HG02763 (cell line): ENCODE data around the gene CRYGN.

ENCODE experiments used
- ATAC-seq: cut with Tn5 transposase; IDR thresholded peaks from one replicate; pipeline ENCODE4 v1.9.1; 2021; ENCODE audit warnings: mild to moderate bottlenecking, moderate library complexity; ENCODE audit not compliant: unreplicated experiment

Gene CRYGN

DNA sequence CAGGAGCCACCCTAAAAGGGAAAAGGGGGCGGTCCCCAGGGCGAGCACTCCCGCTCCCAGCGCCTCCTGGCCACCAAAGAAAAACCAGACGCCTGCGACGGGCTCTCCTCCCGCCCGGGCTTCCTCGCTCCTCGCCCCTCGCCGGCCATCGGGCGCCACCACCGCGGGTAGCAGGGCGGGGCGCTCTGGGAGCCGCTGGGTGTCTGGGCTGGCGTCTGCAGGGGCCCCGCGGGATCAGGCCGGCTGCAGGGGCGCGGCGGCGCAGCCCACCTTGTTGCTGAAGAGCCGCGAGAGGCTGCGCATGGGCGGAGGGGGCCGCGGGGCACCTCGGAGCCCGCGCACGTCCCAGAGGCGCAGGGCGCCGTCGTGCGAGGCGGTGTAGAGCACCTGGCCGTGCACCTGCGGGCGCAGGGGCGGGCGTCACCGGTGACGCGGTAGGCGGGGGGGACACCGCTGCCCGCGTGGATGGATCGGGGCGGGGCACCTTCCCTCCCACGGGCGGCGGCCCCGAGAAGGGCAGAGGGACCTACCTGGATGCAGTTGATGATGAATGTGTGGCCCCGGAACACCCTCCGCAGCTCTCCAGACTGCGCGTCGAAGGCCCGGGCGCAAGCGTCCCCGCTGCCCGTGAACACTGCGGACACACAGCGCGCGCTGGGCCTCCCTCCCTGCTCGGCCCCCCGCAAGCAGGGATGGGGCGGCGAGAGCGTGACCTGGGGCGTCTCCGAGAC lies 58.4 kb downstream of the CRYGN start:
- ATAC-seq, result no peak

DNA sequence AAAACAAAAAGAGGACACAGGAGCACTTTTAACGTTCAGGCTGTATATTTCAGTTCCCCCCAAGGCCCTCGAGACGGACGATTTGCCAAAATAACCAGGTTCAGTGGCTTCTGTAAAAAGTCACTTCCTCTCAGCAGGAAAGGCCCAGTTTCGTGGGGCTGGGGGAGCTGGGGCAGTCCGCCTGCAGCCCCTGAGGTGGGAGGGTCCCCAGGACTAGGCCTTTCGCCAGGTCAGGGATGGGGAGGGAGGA lies 58.9 kb downstream of the CRYGN start:
- no peak for ATAC-seq

DNA sequence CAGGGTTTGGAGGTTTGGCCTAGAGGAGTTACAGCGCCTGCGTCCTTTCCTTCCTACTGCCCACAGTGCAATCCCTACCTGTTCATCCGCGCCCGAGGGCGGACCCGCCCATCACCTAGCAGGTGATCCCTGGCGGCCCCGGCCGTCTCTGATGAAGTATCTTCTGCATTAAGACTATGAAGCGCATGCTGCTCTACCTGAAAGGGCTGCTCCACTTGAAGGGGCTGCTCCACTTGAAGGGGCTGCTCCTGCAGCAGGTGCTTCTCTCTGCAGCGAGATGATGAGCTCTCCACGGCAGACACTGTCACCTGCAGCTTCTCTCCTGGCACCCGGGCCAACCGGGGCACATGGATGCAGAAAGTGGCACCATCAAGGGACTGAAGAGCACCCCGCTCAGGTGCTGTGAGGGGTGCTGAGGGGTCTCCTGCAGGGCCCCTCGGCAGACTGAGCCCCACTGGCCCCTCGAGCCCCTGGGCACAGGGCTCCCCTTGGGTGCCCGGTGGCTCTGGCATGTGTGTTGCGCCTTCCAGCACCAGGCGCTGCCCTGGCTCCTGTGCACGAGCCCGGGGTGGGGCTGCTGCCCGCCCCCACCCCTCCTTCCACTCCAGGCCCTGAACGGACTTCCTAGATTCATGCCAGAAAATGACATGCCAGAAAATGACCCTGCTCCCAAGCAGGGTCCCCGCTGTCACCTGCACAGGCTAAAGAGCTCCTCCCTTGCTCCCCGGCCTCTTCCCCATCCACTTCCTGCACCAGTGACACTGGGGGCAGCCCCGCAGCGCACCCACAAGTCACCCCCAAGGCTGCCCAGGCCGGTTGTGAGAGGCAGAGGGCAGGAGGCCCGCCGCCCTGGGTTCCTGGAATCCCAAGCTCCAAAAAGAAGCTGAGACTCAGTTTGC lies 59.5 kb downstream of the CRYGN start:
- no peak for ATAC-seq

DNA sequence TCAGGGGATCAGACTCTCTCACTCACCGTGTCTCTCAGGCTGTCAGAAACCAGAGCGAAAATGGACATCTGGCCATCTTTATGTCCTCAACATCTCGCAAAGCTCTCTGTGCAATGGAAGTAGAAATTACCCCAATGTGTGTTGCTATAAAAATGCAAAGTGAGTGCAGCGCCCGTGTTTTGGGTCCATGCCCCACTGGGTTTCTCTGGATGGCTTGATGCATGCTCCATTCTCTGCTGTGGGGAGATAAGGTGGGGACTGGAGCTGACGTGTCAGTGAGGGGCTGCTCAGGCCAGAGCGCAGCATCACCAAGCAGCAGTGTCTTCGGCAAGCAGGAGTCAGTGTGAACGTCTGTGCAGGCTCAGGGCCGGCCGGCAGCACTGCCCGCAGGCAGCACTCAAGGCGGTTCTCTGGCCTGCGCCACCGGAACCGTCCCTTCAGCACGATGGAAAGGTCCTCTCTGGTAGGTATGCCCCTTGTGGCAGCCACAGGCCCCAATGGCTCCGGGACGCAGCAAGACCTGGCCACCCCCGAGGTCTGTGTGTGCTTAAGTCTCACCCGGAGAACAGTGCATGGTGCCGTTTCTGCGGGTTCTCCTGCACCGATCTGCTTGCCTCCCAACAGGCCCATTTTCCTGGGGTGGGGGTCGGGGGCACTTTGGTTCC lies 60.3 kb downstream of the CRYGN start:
- ATAC-seq, result no peak

DNA sequence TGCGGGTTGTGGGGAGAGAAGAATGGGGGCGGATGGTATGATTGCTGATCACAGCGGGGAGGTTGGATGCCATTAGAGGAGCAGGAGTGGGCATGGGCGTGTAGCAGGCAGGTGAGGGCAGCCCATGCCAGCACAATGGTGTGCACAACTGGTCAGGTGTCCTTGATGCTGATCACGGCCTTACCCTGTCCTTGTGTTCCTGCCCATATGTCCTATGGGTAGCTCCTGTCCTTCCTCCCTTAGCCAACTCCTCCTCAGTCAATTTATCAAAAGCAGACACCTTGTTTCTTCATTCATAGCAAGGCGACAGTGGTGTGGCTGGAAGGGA lies 60.8 kb downstream of the CRYGN start:
- no peak for ATAC-seq
